HG03039 (cell line): ENCODE data around the gene AP3S2.
"Not testable (repeated sequence)": the region's sequence is repeated elsewhere in the genome, so short reads cannot be mapped to it uniquely, and the experiment has no call there.

Experiments used
- ATAC-seq: cut with Tn5 transposase; IDR thresholded peaks from one replicate; pipeline ENCODE4 v1.9.1; 2021; ENCODE audit warnings: mild to moderate bottlenecking, moderate library complexity; ENCODE audit not compliant: unreplicated experiment

Gene AP3S2

GRCh38 chr15:89803941-89804800 lies 89.6 kb downstream of the AP3S2 start:
- ATAC-seq = no peak

GRCh38 chr15:89802986-89803824 lies 90.6 kb downstream of the AP3S2 start:
- ATAC-seq = no peak

GRCh38 chr15:89802231-89802928 lies 91.4 kb downstream of the AP3S2 start:
- no peak for ATAC-seq

- ATAC-seq = no peak
These were observed 92.2 kb downstream of the AP3S2 start for GRCh38 chr15:89801471-89802195.

DNA sequence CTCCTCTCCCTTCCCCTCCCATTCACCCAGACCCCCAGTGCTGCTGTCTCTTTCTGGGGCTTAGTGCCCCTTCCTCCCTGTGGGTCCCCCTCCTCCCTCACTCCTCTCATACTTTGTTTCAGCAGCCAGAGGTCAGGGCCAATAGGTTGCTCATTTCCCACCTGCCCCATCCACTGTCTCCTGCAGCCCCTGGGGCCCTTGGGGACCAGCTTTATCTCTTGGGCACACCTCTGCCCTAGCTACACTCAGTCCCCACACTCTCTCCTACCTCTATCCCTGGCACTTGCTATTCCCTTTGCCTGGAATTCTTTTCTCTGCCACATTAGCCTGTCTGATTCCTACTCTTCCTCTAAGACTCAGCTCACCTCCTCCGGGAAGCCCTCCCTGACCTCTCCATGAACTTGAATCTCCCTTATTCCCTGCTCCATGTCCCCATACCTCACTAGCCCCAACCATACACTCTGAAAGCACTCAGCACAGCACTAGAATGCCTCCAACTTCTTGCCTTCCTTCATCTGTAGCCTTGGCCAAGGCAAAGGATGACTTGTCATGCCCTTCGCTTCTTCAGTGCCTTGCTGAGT lies 93.8 kb downstream of the AP3S2 start:
- no peak for ATAC-seq

GRCh38 chr15:89799011-89799911 lies 94.5 kb downstream of the AP3S2 start:
- ATAC-seq = no peak

DNA sequence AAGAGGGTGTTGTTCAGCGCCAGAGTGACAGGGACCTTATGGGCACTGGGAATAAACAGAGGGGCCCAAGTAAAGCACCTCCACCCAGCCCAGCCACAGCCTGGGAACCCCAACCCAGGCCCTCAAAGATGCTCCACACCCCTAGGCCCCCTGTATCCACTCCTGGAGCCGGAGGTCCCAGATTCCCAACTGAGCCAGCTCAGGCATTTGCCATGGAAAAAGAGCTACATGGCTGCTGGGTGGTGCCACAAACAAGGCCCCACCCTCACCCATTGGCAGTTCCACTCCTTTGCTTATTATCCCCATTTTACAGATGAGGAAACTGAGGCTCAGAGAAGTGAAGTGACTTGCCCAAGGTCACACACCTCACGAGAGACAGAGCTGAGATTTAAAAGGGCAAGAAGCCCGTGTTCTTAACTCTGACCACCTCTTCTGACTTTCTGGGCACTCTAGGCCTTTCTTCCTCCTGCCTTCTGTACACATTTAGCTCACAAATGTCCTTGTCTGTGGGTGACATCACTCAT lies 96.1 kb downstream of the AP3S2 start:
- no peak for ATAC-seq

DNA sequence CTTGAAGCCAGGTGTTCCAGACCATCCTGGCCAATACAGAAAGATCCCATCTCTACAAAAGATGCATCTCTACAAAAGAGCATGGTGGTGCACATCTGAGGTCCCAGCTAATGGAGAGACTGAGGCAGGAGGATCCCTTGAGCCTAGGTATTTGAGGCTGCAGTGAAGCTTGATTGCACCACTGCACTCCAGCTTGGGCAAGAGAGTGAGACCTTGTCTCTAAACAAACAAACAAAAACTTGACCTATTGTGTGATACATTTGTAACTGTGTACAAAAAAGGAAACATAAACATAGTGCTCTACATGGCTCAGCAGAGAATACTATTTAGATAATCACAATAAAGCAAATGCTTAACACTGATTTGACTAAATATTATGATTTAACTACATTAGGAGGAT lies 97.8 kb downstream of the AP3S2 start:
- no peak for ATAC-seq

GRCh38 chr15:89794627-89795241 lies 99.1 kb downstream of the AP3S2 start:
- ATAC-seq = no peak

DNA sequence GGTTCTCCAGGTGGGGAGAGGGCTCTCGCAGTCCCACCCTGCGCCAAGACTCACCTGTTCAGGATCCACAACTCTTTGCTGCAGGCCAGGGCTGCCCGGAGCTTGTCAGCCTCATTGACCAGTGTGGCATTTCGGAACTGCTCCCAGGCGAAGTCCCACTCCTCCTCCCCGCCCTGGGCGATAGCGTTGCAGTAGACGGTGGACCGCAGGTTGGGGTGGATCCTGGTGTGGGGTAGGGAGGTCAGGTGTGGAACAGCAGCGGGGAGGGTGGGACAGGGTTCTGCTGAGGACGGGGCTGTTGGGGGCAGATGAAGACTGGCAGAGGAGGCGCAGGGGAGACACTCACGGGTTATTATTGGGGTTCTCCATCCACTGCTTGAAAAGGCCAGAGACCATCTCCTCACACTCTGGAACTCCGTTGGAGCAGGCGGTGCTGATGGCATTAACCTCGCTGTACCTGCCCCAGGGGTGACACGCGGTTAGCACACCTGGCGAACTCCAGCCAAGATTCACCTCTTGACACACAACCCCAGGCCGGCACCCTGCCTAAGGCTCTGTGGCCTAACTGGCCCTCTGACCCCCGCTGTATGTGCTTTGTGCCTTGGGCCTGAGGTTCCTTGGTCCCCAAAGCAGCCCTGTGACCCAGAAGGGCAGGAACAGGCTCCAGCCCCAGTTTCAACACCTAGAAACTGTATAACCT lies 101.5 kb downstream of the AP3S2 start:
- ATAC-seq = no peak

- ATAC-seq = no peak
These were observed 103.1 kb downstream of the AP3S2 start for GRCh38 chr15:89790661-89791060.

- ATAC-seq = no peak
These were observed 103.6 kb downstream of the AP3S2 start for GRCh38 chr15:89790206-89790605.

- not testable (repeated sequence) for ATAC-seq
These were observed 105.2 kb downstream of the AP3S2 start for GRCh38 chr15:89788585-89788984.

- no peak for ATAC-seq
These were observed 105.8 kb downstream of the AP3S2 start for GRCh38 chr15:89787944-89788343.

GRCh38 chr15:89785774-89786140 lies 108.0 kb downstream of the AP3S2 start:
- no peak for ATAC-seq

- ATAC-seq = no peak
These were observed 108.6 kb downstream of the AP3S2 start for GRCh38 chr15:89785064-89785773.

DNA sequence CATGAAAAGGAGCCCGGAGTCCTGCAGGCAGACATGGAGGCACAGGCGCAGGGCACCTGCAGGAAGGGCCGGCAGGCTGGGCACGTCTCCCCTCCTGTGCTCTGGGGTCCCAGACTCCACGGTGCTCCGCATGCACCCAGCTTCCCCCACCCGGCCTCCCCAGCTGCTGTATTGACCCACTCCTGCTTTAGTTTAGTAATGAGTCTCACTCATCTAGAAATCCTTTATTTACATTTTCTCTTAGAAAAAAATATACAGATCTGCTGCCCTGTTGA lies 109.2 kb downstream of the AP3S2 start:
- ATAC-seq = no peak
